ENCODE results near the gene ABCF3. TPM values are rescaled to one million over a fixed set of nuclear protein-coding genes. Genes with fewer than 3 reads are reported as not detected.

The ABCF3 gene
- polyA plus RNA-seq, 3 donors from 2014 or later: 19.1 to 47.1 (median 28.9) TPM

DNA sequence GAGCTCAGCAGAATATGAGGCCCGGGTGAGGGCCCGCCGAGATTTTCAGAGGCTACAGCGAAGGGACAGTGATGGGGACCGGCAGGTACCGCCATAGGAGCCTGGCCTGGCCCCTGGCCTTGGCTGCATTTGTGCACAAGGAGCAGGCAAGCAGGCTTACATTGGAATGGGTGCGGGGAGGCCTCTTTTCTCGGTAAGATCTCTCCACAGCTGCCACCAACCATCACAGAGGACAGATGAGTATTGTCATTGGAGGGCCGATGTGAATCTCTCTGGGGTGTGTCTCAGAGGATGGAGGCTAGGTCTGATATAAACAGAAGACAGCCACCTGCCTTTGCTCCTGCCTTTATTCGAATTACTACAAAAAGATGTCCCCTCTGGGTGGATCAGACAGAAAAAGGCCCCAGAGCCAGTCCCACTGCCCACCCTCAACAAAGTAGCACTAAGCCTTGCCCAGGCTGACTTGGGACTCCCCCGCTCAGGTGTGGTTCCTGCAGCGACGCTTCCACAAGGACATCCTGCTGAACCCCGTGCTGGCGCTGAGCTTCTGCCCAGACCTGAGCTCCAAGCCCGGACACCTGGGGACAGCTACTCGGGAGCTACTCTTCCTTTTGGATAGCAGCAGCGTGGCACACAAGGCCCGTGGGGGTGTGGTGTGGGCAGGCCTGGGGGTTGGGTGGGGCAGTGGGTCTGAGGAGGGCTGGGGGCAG, 48.8 kb downstream of the ABCF3 start:
- DNase-seq: no peak
- Mint-ChIP-seq H3K4me3 (no peak overlapping the region), H3K27ac (no peak overlapping the region), H3K9me3 (no peaks in the 10 kb centered on the region), H3K36me3 (peaks cover 0 to 3% (median 0%) of the 10 kb centered on the region in 3 donors), H3K27me3 (ENCODE audit: low read depth in 3 of 3) (peaks cover 11 to 21% (median 17%) of the 10 kb centered on the region in 3 donors), H3K4me1 (peaks cover 7 to 8% of the 10 kb centered on the region in 2 donors)

DNA sequence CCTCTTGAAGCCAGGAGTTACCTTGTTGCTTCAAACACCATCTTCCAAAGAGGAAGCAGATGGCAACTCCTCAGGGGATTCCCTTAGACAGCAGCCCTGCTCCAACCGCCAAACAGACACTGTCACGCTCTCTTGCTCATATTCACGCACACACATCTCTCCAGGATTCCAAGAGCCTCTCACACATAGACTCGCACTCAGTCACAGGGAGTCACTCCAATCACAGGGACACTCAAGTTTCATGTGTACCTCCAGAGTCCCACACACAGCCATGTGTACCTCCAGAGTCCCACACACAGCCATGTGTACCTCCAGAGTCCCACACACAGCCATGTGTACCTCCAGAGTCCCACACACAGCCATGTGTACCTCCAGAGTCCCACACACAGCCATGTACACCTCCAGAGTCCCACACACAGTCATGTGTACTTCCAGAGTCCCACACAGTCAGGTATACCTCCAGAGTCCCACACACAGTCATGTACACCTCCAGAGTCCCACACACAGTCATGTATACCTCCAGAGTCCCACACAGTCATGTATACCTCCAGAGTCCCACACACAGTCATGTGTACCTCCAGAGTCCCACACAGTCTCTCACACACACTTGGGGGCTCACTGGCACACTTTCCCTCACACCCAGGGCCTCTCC, 49.5 kb downstream of the ABCF3 start:
- Mint-ChIP-seq H3K4me3 (no peak overlapping the region), H3K36me3 (peaks cover 0 to 3% (median 0%) of the 10 kb centered on the region in 3 donors), H3K27me3 (ENCODE audit: low read depth in 3 of 3) (peaks cover 11 to 21% (median 17%) of the 10 kb centered on the region in 3 donors), H3K4me1 (peaks cover 7 to 8% of the 10 kb centered on the region in 2 donors), H3K27ac (no peak overlapping the region), H3K9me3 (no peaks in the 10 kb centered on the region)
- no peak for DNase-seq

DNA sequence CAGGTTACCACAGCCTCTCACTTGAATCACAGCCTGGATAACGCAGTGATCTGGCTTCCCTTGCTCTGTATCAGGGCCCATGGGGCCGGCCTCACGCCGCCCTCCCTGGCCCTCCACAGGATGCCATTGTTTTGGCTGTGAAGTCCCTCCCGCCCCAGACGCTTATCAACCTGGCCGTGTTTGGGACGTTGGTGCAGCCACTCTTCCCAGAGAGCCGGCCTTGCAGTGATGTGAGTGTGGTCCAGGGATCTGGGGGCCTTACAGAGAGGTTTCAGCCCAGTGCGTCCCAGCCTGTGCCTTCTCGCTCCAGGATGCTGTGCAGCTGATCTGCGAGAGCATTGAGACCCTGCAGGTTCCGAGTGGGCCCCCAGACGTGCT, 50.0 kb downstream of the ABCF3 start:
- Mint-ChIP-seq H3K4me3 (no peak overlapping the region), H3K9me3 (no peaks in the 10 kb centered on the region), H3K27ac (no peak overlapping the region), H3K36me3 (peaks cover 0 to 3% (median 0%) of the 10 kb centered on the region in 3 donors), H3K27me3 (ENCODE audit: low read depth in 3 of 3) (peaks cover 9 to 20% (median 15%) of the 10 kb centered on the region in 3 donors), H3K4me1 (peaks cover 5 to 6% of the 10 kb centered on the region in 2 donors)
- DNase-seq: no peak

DNA sequence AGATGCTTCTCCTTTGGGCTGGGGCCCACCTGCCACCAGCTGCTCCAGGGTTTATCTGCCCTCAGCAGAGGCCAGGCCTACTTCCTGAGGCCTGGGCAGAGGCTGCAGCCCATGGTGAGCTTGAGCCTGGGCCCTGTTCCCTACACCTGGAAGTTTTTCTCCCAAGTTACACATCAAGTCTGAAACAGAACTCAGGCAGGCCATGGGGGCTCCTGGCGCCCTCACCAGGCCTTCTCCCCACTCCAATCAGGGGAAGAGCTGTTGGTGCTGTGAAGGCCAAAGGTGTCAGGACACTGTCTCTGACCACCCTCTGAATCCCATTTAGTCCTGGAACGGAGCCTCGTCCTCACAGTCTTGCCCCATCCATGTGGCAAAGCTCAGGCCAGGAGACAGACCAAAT, 50.6 kb downstream of the ABCF3 start:
- no peak overlapping the region for H3K27ac Mint-ChIP-seq
- no peak for DNase-seq
- no peaks in the 10 kb centered on the region for H3K9me3 Mint-ChIP-seq
- no peak overlapping the region for H3K4me3 Mint-ChIP-seq
- peaks cover 5 to 13% (median 10%) of the 10 kb centered on the region in 3 donors for H3K27me3 Mint-ChIP-seq (ENCODE audit: low read depth in 3 of 3)
- no peaks in the 10 kb centered on the region for H3K36me3 Mint-ChIP-seq
- H3K4me1 Mint-ChIP-seq: no peaks in the 10 kb centered on the region

DNA sequence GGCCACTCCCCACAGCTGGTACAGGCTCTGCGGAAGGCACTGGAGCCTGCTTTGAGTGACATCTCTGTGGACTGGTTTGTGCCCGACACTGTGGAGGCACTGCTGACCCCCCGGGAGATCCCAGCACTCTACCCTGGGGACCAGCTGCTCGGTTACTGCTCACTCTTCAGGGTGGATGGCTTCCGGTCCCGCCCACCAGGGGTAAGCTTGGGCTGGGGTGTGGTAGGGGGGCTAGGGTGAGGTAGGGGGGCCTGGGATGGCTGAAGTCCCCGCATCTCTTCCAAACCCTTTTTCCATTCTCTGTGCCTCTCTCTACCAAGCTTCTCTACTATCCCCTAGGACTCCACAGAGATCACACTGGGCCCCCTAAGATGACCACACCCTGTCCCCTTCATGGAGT, 51.2 kb downstream of the ABCF3 start:
- Mint-ChIP-seq H3K4me1 (no peaks in the 10 kb centered on the region), H3K9me3 (no peaks in the 10 kb centered on the region), H3K27me3 (ENCODE audit: low read depth in 3 of 3) (peaks cover 3 to 9% (median 5%) of the 10 kb centered on the region in 3 donors), H3K4me3 (no peak overlapping the region), H3K36me3 (peaks cover 0 to 1% (median 0%) of the 10 kb centered on the region in 3 donors), H3K27ac (no peak overlapping the region)
- DNase-seq: no peak

DNA sequence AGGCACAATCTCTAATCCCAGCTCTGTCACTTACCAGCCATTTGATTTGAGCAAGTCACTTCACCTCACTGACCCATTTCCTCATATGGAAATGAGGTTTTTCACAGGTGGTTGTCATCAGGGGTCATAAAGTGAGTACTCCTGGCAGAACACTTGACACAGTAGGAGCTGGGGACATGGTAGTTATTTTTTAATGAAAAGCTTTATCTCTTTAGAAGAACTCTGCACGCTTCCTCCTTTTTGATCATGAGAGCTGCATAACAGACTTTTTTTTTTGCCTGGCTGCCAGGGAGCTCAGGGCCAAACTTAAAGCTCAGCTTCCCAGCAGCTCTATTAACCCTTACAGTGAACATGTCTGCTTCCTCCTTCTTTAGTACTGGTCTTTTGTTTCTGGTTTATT, 51.8 kb downstream of the ABCF3 start:
- no peak overlapping the region for H3K4me3 Mint-ChIP-seq
- H3K36me3 Mint-ChIP-seq: peaks cover 0 to 7% (median 1%) of the 10 kb centered on the region in 3 donors
- H3K4me1 Mint-ChIP-seq: no peaks in the 10 kb centered on the region
- no peaks in the 10 kb centered on the region for H3K9me3 Mint-ChIP-seq
- no peak for DNase-seq
- peaks cover 3 to 5% (median 4%) of the 10 kb centered on the region in 3 donors for H3K27me3 Mint-ChIP-seq (ENCODE audit: low read depth in 3 of 3)
- H3K27ac Mint-ChIP-seq: no peak overlapping the region

DNA sequence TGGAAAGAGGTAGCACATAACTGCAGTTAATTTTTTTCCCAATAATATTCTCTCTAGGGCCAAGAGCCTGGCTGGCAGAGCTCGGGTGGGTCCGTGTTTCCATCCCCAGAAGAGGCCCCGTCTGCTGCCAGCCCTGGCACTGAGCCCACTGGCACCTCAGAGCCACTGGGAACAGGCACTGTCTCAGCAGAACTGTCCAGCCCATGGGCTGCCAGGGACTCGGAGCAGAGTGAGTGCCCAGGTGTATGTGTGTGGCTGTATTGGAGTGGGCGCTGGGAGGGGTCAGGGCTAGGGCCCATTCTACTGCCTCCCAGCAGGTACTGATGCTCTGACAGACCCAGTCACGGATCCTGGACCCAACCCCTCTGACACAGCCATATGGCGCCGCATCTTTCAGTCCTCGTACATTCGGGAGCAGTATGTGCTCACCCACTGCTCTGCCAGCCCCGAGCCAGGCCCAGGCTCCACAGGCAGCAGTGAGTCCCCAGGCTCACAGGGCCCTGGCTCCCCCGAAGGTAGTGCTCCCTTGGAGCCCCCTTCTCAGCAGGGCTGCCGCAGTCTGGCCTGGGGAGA, 52.3 kb downstream of the ABCF3 start:
- H3K4me3 Mint-ChIP-seq: no peak overlapping the region
- peaks cover 3 to 4% (median 3%) of the 10 kb centered on the region in 3 donors for H3K27me3 Mint-ChIP-seq (ENCODE audit: low read depth in 3 of 3)
- DNase-seq: no peak
- peaks cover 0 to 12% (median 3%) of the 10 kb centered on the region in 3 donors for H3K36me3 Mint-ChIP-seq
- H3K9me3 Mint-ChIP-seq: no peaks in the 10 kb centered on the region
- no peak overlapping the region for H3K27ac Mint-ChIP-seq
- H3K4me1 Mint-ChIP-seq: no peaks in the 10 kb centered on the region

DNA sequence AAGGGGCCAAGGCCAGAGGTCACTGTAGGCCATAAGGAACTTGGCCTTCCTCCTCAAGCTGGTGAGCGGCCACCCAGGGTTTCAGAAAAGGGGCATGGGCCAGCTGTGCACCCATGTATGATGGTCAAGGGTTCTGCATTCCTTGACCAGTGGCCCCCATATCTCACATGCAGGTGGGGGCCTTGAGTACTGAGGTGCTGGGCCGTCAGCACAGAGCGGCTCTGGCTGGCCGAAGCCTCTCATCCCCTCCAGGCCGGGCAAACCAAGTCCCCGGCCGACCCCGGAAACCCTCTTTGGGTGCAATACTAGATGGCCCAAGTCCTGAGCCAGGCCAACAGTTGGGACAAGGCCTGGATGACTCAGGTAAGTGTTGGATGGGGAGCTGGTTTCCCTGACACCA, 53.2 kb downstream of the ABCF3 start:
- Mint-ChIP-seq H3K4me1 (no peaks in the 10 kb centered on the region), H3K9me3 (no peaks in the 10 kb centered on the region), H3K4me3 (no peak overlapping the region), H3K27ac (no peak overlapping the region), H3K27me3 (ENCODE audit: low read depth in 3 of 3) (peaks cover 0 to 4% (median 3%) of the 10 kb centered on the region in 3 donors), H3K36me3 (peaks cover 0 to 16% (median 3%) of the 10 kb centered on the region in 3 donors)
- DNase-seq: no peak

DNA sequence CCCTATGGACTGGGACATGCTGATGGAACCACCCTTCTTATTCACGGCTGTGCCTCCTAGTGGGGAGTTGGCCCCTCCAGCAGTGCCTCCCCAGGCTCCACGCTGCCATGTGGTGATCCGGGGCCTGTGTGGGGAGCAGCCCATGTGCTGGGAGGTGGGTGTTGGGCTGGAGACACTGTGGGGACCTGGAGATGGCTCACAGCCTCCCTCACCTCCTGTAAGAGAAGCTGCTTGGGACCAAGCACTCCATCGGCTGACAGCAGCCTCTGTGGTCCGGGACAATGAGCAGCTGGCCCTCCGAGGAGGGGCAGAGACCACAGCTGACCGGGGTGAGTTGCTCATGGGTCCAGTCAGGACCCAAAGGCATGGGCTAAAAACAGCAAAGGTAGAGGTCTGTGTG, 53.7 kb downstream of the ABCF3 start:
- H3K27me3 Mint-ChIP-seq (ENCODE audit: low read depth in 3 of 3): peaks cover 0 to 4% (median 3%) of the 10 kb centered on the region in 3 donors
- H3K27ac Mint-ChIP-seq: no peak overlapping the region
- DNase-seq: no peak
- no peaks in the 10 kb centered on the region for H3K9me3 Mint-ChIP-seq
- no peaks in the 10 kb centered on the region for H3K4me1 Mint-ChIP-seq
- no peak overlapping the region for H3K4me3 Mint-ChIP-seq
- peaks cover 0 to 20% (median 3%) of the 10 kb centered on the region in 3 donors for H3K36me3 Mint-ChIP-seq

DNA sequence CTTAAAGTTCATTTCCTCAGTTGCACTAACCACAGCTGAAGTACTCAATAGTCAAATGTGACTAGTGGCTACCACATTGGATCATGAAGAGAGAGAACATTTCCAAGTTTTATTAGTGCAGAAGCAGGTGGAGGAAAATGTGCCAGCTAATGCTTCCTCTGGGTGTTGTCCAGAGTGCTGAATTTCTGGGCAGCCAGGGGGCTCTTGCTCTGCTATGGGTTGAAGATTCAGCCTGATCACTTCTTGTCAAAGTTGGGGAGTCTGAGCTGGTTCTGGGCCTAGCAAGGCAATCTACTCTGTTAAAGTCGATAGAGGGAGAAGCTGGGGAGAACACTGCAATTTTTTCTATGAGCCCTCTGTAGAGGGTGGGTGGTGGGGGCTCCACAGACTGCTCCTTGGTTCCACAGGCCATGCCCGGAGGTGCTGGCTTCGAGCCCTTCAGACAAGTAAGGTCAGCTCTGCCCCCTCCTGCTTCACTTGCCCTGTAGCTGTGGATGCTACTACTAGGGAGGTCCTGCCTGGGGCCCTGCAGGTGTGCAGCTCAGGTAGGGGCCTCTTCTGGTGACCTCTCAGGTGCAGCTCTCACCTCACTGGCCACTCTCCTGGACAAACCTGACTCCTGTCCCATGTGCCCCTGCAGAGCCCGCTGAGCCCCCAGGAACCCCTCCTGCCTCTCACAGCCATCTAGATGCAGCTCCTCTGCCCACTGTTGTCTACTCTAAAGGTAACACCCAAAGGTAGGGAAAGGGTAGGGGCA, 54.6 kb downstream of the ABCF3 start:
- H3K4me3 Mint-ChIP-seq: no peak overlapping the region
- peaks cover 0 to 3% (median 1%) of the 10 kb centered on the region in 3 donors for H3K27me3 Mint-ChIP-seq (ENCODE audit: low read depth in 3 of 3)
- DNase-seq: no peak
- no peak overlapping the region for H3K27ac Mint-ChIP-seq
- H3K4me1 Mint-ChIP-seq: no peaks in the 10 kb centered on the region
- peaks cover 3 to 24% (median 5%) of the 10 kb centered on the region in 3 donors for H3K36me3 Mint-ChIP-seq
- H3K9me3 Mint-ChIP-seq: no peaks in the 10 kb centered on the region

DNA sequence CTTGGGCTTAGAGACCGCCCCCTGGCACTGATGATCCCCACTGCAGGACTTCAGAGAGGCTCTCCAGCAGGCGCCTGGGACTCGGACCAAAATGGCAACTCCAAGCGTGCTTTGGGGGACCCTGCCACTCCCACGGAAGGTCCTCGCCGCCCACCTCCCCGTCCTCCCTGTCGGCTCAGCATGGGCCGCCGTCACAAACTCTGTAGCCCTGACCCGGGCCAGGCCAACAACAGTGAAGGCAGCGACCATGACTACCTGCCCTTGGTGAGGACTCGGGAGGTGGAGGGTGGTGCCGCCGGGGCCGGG, 55.1 kb downstream of the ABCF3 start:
- H3K4me3 Mint-ChIP-seq: no peak overlapping the region
- H3K36me3 Mint-ChIP-seq: peaks cover 5 to 29% (median 6%) of the 10 kb centered on the region in 3 donors
- H3K9me3 Mint-ChIP-seq: peaks cover 0 to 1% (median 0%) of the 10 kb centered on the region in 6 donors
- DNase-seq: no peak
- peaks cover 0 to 3% (median 1%) of the 10 kb centered on the region in 3 donors for H3K27me3 Mint-ChIP-seq (ENCODE audit: low read depth in 3 of 3)
- H3K27ac Mint-ChIP-seq: no peak overlapping the region
- H3K4me1 Mint-ChIP-seq: no peaks in the 10 kb centered on the region

DNA sequence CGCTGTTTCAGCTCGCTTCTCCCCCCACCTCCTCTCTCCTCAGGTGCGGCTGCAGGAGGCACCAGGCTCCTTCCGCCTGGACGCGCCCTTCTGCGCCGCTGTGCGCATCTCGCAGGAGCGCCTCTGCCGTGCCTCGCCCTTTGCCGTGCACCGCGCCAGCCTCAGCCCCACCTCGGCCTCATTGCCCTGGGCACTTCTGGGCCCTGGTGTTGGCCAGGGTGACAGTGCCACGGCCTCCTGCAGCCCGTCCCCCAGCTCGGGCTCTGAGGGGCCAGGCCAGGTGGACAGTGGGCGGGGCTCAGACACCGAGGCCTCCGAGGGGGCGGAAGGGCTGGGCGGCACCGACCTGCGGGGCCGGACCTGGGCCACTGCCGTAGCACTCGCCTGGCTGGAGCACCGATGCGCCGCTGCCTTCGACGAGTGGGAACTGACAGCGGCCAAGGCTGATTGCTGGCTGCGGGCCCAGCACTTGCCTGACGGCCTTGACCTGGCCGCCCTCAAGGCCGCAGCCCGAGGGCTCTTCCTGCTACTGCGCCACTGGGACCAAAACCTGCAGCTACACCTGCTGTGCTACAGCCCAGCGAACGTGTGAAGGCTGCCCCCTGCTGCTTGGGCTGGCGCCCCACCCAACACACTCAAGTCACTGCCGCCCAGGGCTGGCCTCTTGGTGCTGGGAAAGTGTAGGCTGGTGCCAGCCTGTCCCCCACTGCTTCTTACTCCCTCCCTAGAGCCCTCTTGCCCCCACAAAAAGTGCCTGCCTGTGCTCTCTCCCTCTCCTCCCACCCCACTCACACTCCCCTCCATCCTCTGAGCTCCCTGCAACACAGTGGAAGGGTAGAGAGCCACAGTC, 55.7 kb downstream of the ABCF3 start:
- H3K4me3 Mint-ChIP-seq: no peak overlapping the region
- no peak for DNase-seq

DNA sequence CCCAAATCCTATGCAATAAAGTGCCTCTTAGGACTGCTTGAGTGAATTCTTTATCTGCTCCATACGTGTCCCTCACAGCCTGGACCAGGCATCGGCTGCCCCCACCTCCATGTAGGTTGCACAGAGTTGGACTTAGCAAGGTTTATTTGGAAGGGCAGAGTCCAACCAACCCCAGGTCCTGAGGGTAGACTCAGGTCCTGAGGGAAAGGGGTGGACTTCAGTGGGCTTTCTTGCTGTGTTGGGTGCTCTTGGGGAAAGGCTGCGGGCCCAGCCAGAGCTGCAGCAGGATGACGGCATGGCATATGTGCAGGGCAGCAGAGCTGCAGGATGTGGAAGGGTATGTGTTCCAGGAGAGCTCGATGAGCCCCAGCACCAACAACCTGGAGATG, 56.3 kb downstream of the ABCF3 start:
- Mint-ChIP-seq H3K4me1 (peaks cover 0 to 3% of the 10 kb centered on the region in 2 donors), H3K9me3 (peaks cover 0 to 1% (median 0%) of the 10 kb centered on the region in 6 donors), H3K4me3 (no peak overlapping the region), H3K27ac (no peak overlapping the region), H3K36me3 (peaks cover 5 to 29% (median 6%) of the 10 kb centered on the region in 3 donors), H3K27me3 (ENCODE audit: low read depth in 3 of 3) (peaks cover 0 to 3% (median 1%) of the 10 kb centered on the region in 3 donors)
- no peak for DNase-seq

More for the DNA sequence above, 55.7 kb downstream of the ABCF3 start:
- Mint-ChIP-seq H3K27ac (no peak overlapping the region), H3K4me1 (no peaks in the 10 kb centered on the region), H3K27me3 (ENCODE audit: low read depth in 3 of 3) (peaks cover 0 to 3% (median 1%) of the 10 kb centered on the region in 3 donors), H3K9me3 (peaks cover 0 to 1% (median 0%) of the 10 kb centered on the region in 6 donors), H3K36me3 (peaks cover 5 to 29% (median 6%) of the 10 kb centered on the region in 3 donors)
